RWPE2 (cell line): ENCODE data around the gene CES1.

Experiments
- ATAC-seq: fragments of 200-7000 bp; cut with Tn5 transposase; 3 replicates; pipeline ENCODE4 v1.9.1; 2021; ENCODE audit warnings: low read depth
- DNase-seq: peaks from one replicate; pipeline ENCODE4 v3.0.0-alpha.2; 2020; ENCODE audit warnings: low spot score
- H3K27ac ChIP-seq: fragments of 450-650 bp; 2 replicates; pipeline ENCODE4 v1.5.1; 2017; ENCODE audit warnings: mild to moderate bottlenecking; ENCODE audit not compliant: poor library complexity, severe bottlenecking
- H3K27me3 ChIP-seq: fragments of 250-450 bp; sonication (Bioruptor Pico); 2 replicates; pipeline ENCODE4 v1.5.1; 2021; ENCODE audit warnings: mild to moderate bottlenecking, moderate library complexity; ENCODE audit not compliant: insufficient read depth, poor library complexity, severe bottlenecking
- H3K36me3 ChIP-seq: fragments of 250-450 bp; sonication (Bioruptor Pico); 2 replicates; pipeline ENCODE4 v1.5.1; 2020; ENCODE audit warnings: low read depth, mild to moderate bottlenecking, moderate library complexity
- H3K4me1 ChIP-seq: fragments of 250-450 bp; sonication (Bioruptor Pico); 2 replicates; pipeline ENCODE4 v1.5.1; 2021; ENCODE audit warnings: mild to moderate bottlenecking, moderate library complexity; ENCODE audit not compliant: insufficient read depth, poor library complexity, severe bottlenecking
- H3K4me3 ChIP-seq: fragments of 250-450 bp; sonication (Bioruptor Pico); 2 replicates; pipeline ENCODE4 v1.5.1; 2021; ENCODE audit warnings: mild to moderate bottlenecking, moderate library complexity; ENCODE audit not compliant: severe bottlenecking
- H3K9me3 ChIP-seq: fragments of 250-450 bp; sonication (Bioruptor Pico); 2 replicates; pipeline ENCODE4 v1.5.1; 2021; ENCODE audit warnings: mild to moderate bottlenecking, moderate library complexity; ENCODE audit not compliant: severe bottlenecking
- CTCF ChIP-seq: fragments of 450-650 bp; IDR thresholded peaks from one replicate; pipeline ENCODE4 v1.5.1; 2017; ENCODE audit warnings: mild to moderate bottlenecking, moderate library complexity; ENCODE audit not compliant: poor library complexity, severe bottlenecking

Gene CES1

GRCh38 chr16:55825115-55825728 is 7.7 kb downstream of the CES1 start:
- no peak overlapping the region for H3K4me3 ChIP-seq
- no peak for TF ChIP-seq CTCF
- ATAC-seq (no peak), DNase-seq (peak; percentile 10)
- no peaks in the 10 kb centered on the region for H3K27me3 ChIP-seq
- H3K4me1 ChIP-seq = no peaks in the 10 kb centered on the region
- no peaks in the 10 kb centered on the region for H3K9me3 ChIP-seq
- H3K27ac ChIP-seq = no peak overlapping the region
- no peaks in the 10 kb centered on the region for H3K36me3 ChIP-seq

DNA sequence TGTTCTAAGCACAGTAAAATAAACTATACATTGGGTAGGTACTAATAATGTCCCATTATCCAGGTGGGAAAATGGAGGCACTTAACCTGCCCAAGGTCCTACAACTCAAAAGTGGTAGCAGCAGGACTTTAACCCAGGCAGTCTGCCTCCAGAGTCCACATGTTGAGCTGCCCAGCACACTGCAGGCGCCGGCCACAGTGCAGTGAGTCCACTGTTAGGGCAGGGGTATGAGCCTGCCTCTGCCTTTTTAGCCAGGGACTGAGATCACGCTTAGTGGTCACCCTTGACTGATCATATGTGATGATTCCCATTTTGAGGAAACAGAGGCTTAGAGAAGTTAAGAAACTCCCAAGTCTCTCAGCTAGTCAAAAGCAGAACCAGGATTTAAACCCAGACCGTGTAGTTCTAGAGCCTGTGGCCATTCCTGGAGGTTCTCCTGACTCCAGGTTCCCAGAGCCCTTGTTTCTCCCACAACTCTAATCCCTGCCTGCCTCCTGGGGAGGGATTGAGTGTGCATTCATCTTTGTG is 8.4 kb downstream of the CES1 start:
- H3K4me3 ChIP-seq = no peak overlapping the region
- no peaks in the 10 kb centered on the region for H3K4me1 ChIP-seq
- H3K27ac ChIP-seq = no peak overlapping the region
- H3K9me3 ChIP-seq = no peaks in the 10 kb centered on the region
- H3K27me3 ChIP-seq = no peaks in the 10 kb centered on the region
- no peaks in the 10 kb centered on the region for H3K36me3 ChIP-seq
- no peak for TF ChIP-seq CTCF
- no peak for ATAC-seq
- DNase-seq = peak; percentile 9

DNA sequence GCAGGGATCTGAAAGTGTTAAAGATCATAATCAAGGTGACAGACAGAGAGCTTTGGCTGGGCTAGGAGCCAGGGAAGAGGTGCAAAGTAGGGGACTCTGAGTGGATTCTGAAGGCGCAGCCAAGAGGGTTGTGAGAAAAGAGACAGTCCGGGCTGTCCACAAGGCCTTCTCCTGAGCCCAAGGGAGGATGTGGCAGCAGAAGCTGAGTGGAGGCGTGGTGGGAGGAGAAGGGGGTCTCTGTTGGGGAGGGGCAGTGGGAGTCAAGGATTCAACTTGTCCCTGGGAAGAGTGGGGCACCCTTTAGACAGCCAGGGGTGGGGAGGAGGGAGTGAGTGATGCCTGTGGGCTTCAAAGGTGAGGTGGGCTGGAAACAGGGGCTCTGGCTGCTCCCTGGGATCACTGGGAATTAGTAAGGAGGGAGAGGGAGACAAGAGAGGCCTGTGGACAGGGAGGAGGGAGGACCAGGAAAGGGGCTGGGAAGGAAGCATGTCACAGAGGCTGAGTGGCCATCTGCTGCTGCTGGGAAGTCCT is 10.6 kb downstream of the CES1 start:
- no peak overlapping the region for H3K4me3 ChIP-seq
- ATAC-seq = no peak
- no peaks in the 10 kb centered on the region for H3K4me1 ChIP-seq
- no peaks in the 10 kb centered on the region for H3K9me3 ChIP-seq
- DNase-seq = peak; percentile 29
- TF ChIP-seq CTCF = no peak
- H3K27ac ChIP-seq = no peak overlapping the region
- no peaks in the 10 kb centered on the region for H3K27me3 ChIP-seq
- H3K36me3 ChIP-seq = no peaks in the 10 kb centered on the region

DNA sequence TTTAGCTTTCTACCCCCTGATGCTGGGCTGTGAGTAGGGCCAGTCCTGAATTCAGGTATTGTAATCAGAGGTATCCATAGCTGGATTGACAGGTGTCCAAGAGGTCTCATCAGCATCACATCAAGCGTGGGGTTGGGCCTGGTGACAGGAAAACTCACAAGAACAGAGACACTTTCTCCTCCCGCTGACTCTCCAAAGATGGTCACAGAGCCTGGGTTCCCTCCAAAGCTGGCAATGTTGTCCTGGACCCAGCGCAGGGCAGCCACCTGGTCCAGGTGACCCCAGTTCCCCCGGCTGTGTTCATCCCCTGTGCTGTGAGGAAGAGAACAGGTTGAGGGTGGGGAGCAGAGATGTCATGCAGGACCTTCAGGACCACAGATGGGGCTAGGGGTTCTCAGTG is 11.7 kb downstream of the CES1 start:
- ATAC-seq = no peak
- no peak for TF ChIP-seq CTCF
- no peaks in the 10 kb centered on the region for H3K9me3 ChIP-seq
- H3K27me3 ChIP-seq = no peaks in the 10 kb centered on the region
- DNase-seq = no peak
- H3K36me3 ChIP-seq = no peaks in the 10 kb centered on the region
- no peak overlapping the region for H3K27ac ChIP-seq
- H3K4me1 ChIP-seq = no peaks in the 10 kb centered on the region
- H3K4me3 ChIP-seq = no peak overlapping the region

GRCh38 chr16:55820615-55821014 is 12.3 kb downstream of the CES1 start:
- no peaks in the 10 kb centered on the region for H3K4me1 ChIP-seq
- no peak for DNase-seq
- no peak for ATAC-seq
- no peaks in the 10 kb centered on the region for H3K27me3 ChIP-seq
- TF ChIP-seq CTCF = no peak
- no peak overlapping the region for H3K4me3 ChIP-seq
- H3K9me3 ChIP-seq = no peaks in the 10 kb centered on the region
- no peaks in the 10 kb centered on the region for H3K36me3 ChIP-seq
- no peak overlapping the region for H3K27ac ChIP-seq
